ENCODE measurements around the gene AGK.
"Not testable (repeated sequence)": the region's sequence is repeated elsewhere in the genome, so short reads cannot be mapped to it uniquely, and the experiment has no call there.

The AGK gene

DNA sequence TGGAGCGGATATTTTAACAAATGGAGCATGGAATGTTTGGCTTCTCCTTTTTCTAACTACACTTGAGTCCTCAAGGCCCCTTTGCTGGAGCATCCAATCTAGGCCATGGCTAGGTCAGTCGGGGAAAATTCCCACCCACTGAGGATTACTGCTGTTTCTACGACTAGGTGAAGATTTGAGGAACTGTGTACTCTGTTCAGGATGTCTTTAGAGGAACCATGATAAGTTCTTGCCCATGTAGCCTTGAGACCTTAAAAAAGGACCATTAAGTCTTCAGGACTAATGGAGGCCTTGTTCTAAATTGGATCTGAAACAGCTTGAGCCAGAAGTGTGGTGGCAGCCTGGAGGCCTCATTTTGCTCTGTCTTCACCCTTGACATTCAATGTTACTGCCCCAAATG, 6.2 kb downstream of the AGK start:
- DNase-seq (ENCODE audit: low read depth) = no peak

DNA sequence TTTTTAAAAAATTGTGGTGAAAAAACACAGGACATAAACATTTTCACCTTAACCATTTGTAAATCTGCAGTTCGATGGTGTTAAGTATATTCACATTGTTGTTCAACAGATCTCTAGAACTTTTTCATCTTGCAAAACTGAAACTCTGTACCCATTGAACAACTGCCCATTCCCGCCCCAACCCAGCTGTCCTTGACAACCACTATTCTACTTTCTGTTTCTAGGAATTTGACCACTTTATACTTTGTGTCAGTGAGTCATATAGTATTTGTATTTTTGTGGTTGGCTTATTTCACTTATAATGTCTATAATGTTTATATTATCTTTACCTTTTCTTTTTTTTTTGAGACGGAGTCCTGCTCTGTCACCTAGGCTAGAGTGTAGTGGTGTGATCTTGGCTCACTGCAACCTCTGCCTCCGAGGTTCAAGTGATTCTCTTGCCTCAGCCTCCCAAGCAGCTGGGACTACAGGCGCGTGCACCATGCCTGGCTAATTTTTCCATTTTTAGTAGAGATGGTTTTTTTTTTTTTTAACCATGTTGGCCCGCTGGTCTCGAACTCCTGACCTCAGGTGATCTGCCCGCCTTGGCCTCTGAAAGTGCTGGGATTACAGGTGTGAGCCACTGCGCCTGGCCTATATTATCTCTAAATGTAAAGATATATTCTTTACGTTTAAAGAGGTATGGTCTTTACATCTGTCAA, 6.8 kb downstream of the AGK start:
- not testable (repeated sequence) for DNase-seq (ENCODE audit: low read depth)

DNA sequence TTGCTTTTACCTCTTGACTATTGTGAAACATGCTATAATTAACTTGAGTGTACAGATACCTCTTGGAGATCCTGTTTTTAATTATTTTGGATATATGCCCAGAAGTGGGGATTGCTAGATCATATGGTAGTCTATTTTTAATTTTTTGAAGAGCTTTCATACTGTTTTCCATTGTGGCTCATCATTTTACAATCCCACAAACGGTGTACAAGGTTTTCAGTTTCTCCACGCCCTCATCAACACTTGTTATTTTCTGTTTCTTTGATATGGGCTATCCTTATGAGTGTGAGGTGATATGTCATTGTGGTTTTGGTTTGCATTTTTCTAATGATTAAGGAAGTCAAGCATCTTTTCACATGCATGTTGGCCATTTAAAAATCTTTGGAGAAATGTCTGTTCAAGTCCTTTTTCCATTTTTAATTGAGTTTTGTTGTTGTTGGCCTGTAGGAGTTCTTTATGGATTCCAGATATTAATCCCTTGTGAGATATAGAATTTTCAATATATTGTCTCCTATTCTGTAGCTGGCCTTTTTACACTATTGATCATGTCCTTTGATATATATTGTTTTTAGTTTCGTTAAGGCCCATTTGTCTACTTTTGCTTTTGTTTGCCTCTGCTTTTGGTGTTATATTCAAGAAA, 7.5 kb downstream of the AGK start:
- DNase-seq (ENCODE audit: low read depth) = no peak

DNA sequence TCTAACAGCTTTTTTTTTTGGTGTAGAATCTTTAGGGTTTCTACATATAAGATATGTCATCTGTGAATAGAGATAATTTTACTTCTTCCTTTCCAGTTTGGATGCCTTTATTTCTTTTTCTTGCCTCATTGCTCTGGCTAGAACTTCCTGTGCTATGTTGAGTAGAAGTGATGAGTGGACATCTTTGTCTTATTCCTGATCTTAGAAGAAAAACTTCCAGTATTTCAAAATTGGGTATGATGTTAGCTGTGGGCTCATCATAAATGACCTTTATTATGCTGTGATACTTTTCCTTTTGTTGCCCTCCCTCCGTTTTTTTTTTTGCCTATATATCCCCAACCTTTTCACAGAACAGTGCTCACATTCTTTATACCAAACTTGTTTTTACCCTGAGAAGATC, 8.8 kb downstream of the AGK start:
- no peak for DNase-seq (ENCODE audit: low read depth)

DNA sequence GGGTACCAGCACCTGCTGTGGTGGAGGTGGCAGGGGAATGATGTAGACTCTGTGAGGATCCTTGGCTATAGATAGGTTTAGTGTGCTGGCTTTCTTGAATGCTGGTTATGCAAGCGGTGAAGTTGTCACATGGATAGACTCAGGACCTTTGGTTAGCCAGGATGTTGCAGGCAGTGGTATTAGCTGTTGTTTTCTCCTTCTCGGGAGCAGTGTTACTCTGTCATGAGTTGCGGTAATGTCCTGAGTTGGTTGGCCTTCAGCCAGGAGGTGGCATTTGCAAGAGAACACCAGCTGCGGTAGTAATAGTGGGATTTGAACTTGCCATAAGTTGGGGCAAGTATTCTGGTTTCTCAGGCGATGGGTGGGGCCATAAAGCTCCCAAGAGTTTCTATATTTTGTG, 10.8 kb downstream of the AGK start:
- no peak for DNase-seq (ENCODE audit: low read depth)

DNA sequence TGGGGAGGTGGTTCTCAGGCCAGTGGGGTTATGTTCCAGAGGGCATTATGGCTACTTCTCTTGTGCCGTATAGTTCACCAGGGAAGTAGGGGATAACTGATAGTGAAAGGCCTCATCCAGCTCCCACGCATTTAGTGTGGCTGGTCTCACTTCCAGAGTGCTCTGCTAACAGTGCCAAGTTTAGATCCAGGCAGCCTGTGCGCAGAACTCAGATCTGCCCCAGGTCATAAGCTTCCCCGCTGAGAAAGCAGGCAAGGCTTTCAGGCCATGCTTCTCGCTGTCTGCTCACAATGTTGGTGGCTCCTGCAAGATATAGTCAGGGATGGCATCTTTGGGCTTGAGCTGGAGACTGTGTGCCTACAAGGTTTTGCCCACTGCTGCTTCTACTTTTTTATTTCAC, 11.3 kb downstream of the AGK start:
- no peak for DNase-seq (ENCODE audit: low read depth)

DNA sequence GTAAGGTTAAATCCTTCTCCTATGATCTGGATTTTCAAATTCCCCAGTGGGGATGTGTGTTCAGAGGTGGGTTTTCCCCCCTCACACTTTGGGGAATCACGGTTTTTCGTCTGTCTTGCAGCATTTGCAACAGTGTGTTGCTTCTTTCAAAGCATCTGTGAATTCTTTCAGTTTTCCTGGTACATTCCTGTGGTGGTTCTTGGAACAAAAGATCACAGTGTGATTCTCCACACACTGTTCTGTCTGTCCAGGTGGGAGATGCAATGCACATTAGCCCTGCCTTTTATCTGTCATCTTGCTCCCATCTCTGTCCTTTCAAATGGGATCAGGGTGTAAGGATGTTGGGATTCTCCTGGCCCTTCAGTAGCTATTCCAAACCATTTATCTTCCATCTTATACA, 11.8 kb downstream of the AGK start:
- DNase-seq (ENCODE audit: low read depth) = no peak

DNA sequence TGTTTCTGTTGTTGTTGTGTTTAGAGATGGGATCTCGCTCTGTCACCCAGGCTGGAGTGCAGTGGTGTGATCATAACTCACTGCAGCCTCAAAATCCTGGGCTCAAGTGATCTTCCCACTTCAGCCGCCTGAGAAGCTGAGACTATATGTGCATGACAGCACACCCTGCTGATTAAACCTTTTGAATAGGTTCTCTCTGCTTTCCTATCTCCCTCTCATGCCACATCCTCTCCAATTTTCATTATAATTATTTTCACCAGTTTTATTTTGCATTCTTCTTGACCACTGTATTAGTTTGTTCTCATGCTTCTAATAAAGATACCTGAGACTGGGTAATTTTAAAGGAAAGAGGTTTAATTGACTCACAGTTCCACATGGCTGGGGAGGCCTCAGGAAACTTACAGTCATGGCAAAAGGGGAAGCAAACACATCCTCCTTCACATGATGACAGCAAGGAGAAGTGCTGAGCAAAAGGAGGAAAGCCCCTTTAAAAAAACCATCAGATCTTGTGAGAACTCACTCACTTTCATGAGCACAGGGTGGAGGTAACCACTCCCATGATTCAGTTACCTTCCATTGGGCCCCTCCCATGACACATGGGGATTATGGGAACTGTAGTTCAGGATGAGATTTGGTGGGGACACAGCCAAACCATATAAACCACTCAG, 12.9 kb downstream of the AGK start:
- no peak for DNase-seq (ENCODE audit: low read depth)

DNA sequence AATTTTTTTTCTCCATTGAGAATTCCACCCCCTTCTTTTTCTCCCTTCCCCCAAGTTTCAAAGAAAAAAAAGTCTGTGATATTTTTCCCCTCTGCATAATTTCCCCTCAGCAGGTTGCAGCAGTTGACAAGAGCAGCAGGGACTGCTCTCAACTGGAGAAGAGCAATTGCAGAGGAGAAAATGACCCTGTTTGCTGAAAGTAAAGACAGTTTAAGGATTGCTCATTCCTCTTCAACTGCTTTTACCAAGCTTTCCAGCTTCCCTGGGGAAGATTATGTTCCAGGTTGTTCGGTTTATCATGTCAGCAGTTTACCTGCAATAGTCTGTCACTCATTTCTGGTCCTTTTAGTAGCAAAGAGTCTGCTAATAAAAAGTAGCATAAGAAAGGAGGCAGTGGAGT, 16.2 kb downstream of the AGK start:
- DNase-seq (ENCODE audit: low read depth) = no peak

DNA sequence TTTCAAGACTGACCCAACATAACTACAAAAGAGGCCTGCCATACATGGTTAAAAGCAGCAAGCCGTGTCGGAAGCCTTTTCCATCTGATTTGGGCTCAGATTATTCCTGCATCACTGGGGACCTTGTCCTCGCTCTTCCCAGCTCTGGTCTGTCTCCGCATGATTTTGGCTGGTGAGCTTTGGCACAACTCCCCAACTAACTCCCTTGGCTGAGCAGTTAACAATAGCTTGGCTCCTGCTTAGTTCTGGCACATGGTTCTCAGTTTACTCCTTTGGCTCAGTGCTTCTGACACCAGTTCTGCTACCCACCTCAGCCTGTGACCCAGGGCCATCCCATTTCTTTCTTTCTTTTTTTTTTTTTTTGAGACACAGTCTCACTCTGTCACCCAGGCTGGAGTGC, 17.0 kb downstream of the AGK start:
- no peak for DNase-seq (ENCODE audit: low read depth)

DNA sequence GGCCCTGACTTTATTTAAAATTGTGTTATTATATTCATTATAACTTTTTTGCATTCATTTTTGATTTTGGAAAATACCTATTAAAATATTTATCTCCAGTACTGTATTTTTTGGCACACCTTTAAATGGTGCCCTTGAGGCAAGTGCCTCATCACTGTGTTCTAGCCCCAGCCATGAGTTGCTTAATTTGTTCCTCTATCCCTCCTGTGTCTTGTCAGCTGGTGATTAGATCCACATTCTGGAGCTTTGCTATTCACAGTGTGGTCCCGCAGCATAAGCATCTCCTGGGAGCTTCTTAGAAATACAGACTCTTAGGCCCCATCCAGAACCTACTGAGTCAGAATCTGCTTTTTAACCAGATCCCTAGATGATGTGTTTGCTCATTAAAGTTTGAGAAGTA, 19.8 kb downstream of the AGK start:
- no peak for DNase-seq (ENCODE audit: low read depth)

DNA sequence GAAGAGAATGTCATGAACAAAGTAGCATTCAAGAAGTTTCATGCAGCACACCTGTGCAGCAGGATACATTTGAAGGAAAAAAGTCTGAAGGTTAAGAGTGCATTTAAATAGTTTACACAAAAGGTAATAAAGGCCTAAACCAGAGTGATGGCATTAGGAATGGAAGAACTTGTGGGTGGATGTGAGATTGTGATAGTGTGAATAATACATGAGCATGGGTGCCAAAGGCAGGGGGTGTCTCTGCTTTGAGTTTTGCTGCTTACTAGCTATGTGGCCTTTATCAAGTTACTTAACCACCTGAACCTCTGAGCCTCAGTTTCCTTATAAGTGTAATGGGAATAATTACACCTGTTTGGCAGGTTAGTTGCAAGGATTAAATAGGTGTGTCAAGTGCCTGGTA, 21.0 kb downstream of the AGK start:
- no peak for DNase-seq (ENCODE audit: low read depth)

DNA sequence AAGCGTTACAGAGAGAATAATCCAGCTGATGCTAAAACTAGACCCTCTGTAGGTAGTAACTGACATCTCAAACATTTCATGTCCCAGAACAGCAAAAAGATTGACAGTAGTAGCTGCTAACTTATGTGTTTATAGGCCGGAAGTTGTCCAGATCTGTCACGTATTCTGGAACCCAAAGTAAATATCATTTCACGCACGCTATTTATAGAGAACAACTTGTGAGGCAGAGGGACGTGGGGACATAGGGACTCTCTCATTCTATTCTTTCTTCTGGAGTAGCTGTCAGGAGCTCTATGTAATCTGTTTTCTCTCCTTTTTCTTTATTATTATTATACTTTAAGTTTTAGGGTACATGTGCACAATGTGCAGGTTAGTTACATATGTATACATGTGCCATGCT, 22.3 kb downstream of the AGK start:
- DNase-seq (ENCODE audit: low read depth) = no peak

DNA sequence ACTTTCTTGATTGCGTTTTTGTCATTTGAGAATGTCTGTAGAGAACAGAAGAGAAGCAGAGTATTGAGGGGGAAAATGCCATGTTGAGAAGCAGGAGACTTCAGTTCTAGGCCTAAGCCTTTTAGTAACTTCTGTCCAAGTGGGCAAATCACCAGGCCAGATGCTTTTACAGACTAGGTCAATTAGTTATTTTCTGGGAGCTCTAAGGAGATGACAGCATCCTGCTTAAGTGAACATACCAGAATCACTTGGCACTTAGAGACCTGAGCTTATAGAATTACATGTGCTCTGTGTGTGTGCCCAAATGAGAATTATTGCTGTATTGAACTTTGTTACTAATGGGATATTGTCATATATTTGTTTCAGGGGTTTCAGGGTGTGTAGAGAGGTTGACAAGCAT, 24.0 kb downstream of the AGK start:
- DNase-seq (ENCODE audit: low read depth) = no peak

DNA sequence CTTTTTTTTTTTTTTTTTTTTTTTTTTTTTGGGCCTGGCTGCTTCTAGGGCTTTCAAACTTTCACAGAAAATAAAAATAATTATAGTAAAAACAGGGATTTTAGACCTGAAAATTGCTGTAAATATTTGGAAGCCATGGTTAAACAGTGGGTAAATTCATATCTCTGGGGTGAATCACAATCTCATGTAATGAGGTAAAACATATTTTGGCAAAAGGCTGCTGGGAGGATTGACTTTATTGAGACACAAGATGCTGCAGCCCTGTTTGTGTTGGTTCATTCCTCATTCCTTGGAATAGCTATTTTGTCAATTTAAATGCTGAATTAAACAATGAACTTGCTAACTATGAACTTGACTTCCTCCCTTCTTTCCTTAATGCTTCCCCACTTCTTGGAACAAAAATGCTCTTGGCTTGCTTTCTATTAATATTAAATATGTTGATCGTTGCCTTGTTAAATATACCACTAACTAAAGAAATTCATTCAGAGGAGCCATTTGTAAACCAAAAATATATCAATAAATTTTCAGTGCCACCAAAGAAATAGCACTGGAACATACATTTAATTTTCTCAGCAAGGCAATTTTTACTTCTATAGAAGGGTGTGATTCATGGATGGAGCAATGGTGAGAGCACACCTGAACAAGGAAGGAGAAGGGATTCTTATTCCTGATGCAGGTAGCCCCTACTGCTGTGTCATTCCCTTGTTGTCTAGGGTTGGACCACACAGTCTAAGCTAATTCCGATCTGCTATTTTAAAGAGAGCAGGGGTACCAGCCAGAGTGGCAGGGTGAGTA, 24.6 kb downstream of the AGK start:
- DNase-seq (ENCODE audit: low read depth) = no peak

DNA sequence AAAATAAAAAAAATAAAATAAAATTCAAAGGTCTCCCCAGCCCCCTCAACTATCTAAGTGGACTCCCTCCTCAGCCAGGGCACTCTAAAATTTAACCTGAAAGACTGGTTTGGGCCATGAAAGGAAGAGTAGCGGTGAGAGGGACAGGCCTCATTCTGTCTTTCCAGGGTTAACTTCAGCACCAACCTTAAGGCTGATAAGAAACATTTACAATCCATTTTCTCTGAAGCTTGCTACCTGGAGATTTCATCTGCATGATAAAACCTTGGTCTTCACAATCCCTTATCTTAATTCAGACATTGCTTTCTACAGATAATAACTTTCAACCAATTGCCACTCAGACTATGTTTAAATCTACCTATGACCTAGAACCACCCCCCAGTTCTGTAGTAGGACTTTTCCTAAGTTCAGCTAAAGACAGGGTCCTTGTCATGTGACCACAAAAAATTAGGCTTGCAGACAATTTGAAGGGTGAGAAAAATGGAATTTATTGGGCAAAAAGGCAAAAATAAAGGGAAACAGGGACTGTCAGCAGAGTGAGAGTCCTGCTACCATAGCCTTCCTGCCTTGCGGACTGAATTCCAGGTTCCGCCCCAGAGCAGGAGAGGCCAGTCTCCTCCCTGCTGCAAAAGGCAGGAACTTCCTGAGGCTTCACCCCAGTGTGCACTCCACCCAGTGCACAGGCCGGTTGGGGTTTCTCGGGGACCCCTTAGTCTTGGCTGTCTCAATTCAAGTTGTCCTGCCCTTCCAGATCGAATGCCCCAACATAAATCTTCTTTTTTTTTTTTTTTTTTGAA, 26.0 kb downstream of the AGK start:
- DNase-seq (ENCODE audit: low read depth) = no peak

DNA sequence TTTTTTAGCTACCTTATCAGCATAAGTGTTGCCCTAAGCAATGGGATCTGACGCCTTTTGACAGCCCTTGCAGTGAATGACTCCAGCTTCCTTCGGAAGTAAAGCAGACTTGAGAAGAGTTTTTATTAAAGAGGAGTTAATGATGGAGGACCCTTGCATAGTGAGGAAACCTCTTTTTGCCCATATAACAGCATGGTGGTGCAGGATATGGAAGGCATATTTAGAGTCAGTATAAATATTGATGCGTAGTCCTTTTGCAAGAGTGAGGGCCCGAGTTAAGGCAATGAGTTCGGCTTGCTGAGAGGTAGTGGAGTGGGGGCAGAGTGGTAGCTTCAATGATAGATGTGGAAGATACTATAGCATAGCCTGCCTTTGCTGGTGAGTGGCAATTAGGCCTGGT, 28.7 kb downstream of the AGK start:
- DNase-seq (ENCODE audit: low read depth) = not testable (repeated sequence)

DNA sequence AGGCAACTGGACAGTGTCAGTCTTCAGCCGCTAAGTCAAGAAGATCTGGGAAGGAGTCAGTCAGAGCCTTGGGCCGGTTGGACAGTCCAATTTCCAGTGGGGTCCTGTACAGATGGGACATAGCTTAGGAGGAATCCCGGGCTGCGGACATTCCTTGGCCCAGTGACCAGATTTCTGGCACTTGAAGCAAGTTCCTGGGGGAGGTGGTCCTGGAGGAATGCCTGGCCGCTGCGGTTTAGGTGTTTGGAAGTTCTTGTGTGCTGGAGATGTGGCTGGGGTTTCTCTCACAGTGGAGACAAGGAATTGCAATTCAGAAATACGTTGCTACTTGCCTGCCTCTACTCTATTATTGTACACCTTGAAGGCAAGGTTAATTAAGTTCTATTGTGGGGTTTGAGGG, 30.9 kb downstream of the AGK start:
- not testable (repeated sequence) for DNase-seq (ENCODE audit: low read depth)

DNA sequence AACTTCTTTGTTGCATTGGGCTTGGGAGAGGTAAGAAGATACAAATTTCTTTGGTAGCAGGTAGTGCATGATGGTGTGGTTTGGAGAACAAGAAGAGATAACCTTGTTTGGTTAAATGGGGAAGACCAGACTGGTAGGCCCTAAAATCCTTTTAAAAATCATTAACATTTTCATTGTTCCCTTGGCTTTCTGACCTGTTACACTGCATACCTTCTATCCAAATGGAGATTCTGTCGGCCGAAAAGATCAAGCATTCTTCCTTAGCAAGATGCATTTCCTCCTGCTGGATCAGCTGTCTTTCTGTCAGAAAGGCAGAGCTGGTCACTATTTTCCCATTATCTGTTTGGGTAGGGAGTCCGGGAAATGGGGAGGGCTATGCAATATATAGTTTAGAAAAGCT, 33.7 kb downstream of the AGK start:
- DNase-seq (ENCODE audit: low read depth) = no peak

DNA sequence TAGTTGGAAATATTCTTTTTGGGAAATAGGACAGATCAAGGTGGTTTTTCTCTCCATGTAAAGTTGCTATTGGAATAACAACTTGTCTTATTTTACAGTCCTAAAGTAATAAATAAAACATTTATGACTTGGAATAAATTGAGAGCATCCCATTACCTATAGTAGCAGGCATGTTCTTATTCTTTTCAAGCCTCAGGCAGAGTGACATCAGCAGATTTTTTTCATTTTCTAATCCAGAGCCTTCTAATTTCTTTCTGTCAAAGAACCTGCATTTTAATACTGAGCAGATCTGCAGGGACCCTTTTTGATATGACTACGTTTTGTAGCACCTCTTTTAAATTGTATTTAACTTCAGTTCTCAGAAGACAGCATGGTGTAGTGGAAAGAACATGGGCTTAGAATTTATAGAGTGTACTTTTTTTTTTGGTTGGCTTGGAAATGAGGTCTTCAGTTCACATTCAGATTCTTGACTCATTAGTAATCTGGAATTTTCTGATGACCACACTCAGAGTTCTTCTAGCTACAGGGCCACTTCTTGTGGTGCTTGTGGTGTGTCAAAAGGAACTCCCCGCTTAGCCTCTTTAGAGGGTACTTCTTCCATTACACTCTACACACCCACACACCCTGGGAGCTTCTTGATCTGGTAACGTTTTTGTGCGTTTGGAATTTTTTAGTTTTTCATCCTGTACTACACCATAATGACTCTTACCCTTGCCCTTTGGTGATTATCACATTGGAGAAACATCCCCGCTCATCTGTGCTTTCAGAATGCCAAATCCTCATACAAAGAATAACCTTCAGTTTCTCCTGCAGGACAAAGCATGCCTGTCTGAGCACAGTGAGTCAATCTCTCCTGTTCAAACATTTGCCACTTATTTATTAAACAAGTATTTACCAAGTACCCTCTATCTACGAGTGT, 34.6 kb downstream of the AGK start:
- DNase-seq (ENCODE audit: low read depth) = no peak

DNA sequence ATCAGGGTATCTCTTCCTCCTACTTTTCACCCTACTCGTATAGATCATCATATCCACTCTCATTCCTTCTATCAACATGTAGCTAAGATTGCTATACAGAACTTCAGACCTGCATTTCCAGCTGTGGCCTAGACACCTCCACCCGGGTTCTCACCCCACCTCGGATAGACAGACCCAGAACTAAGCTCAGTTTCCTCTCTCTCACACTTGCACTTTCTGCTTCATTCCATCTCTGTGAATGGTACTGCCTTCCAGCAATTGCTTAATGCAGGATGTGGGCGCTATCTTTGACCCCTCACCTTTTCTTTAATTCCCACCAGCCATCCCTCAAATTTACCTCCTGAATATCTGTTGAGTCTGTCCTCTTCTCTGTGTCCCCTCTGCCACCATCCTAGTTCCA, 35.7 kb downstream of the AGK start:
- DNase-seq (ENCODE audit: low read depth) = no peak

All from stimulated activated CD8-positive, alpha-beta memory T cell treated with anti-CD3 and anti-CD28 coated beads, Interleukin-12 subunit alpha, Interleukin-12 subunit beta, amount 100 ng/mL, for 4 hours (primary cell).